Skeletal muscle cell (primary cell): ENCODE data around the gene GPR78.
"Not testable (repeated sequence)": the region's sequence is repeated elsewhere in the genome, so short reads cannot be mapped to it uniquely, and the experiment has no call there.

Source experiments
- DNase-seq: peaks from one replicate; pipeline ENCODE4 v3.0.0-alpha.2; 2010; ENCODE audit warnings: low read depth
- H3K4me3 ChIP-seq: 2 replicates; pipeline ENCODE4 v1.5.1; 2011; ENCODE audit warnings: low read depth, mild to moderate bottlenecking, control low read depth, low read length, moderate library complexity

GPR78 gene

GRCh38 chr4:8558080-8558960 lies 21.9 kb upstream of the GPR78 start:
- H3K4me3 ChIP-seq, result no peak overlapping the region
- no peak for DNase-seq

GRCh38 chr4:8559011-8559410 lies 21.2 kb upstream of the GPR78 start:
- DNase-seq, result no peak
- no peak overlapping the region for H3K4me3 ChIP-seq

GRCh38 chr4:8559524-8560264 lies 20.5 kb upstream of the GPR78 start:
- H3K4me3 ChIP-seq, result no peak overlapping the region
- DNase-seq, result no peak

GRCh38 chr4:8560265-8561047 lies 19.7 kb upstream of the GPR78 start:
- no peak overlapping the region for H3K4me3 ChIP-seq
- DNase-seq, result peak; percentile 5

GRCh38 chr4:8564595-8564994 lies 15.6 kb upstream of the GPR78 start:
- no peak for DNase-seq
- H3K4me3 ChIP-seq, result no peak overlapping the region

- H3K4me3 ChIP-seq, result no peak overlapping the region
- no peak for DNase-seq
Observed at GRCh38 chr4:8568068-8568668, 12.0 kb upstream of the GPR78 start.

- H3K4me3 ChIP-seq, result no peak overlapping the region
- DNase-seq, result no peak
Observed at GRCh38 chr4:8570201-8570600, 10.0 kb upstream of the GPR78 start.

GRCh38 chr4:8571702-8572685 lies 8.2 kb upstream of the GPR78 start:
- no peak overlapping the region for H3K4me3 ChIP-seq
- DNase-seq, result no peak

GRCh38 chr4:8573266-8573665 lies 6.9 kb upstream of the GPR78 start:
- no peak overlapping the region for H3K4me3 ChIP-seq
- no peak for DNase-seq

GRCh38 chr4:8574796-8575370 lies 5.3 kb upstream of the GPR78 start:
- no peak for DNase-seq
- no peak overlapping the region for H3K4me3 ChIP-seq

- H3K4me3 ChIP-seq, result no peak overlapping the region
- no peak for DNase-seq
Observed at GRCh38 chr4:8575457-8575856, 4.7 kb upstream of the GPR78 start.

GRCh38 chr4:8576591-8576990 lies 3.6 kb upstream of the GPR78 start:
- not testable (repeated sequence) for DNase-seq, H3K4me3 ChIP-seq

- H3K4me3 ChIP-seq, result no peak overlapping the region
Observed at GRCh38 chr4:8577046-8577445, 3.1 kb upstream of the GPR78 start.

GRCh38 chr4:8577972-8578371 lies 2.2 kb upstream of the GPR78 start:
- DNase-seq, result no peak
- H3K4me3 ChIP-seq, result no peak overlapping the region

More at GRCh38 chr4:8577046-8577445, 3.1 kb upstream of the GPR78 start:
- no peak for DNase-seq

- no peak overlapping the region for H3K4me3 ChIP-seq
- no peak for DNase-seq
Observed at GRCh38 chr4:8578717-8579116, 1.5 kb upstream of the GPR78 start.

- no peak overlapping the region for H3K4me3 ChIP-seq
- DNase-seq, result no peak
Observed at GRCh38 chr4:8579526-8580320, 469 bp upstream of the GPR78 start.

GRCh38 chr4:8581094-8581861 lies 1.1 kb downstream of the GPR78 start:
- DNase-seq, result no peak
- no peak overlapping the region for H3K4me3 ChIP-seq
